Measurements from ENCODE around the gene PAX3. TPM values are rescaled to one million over a fixed set of nuclear protein-coding genes. Genes with fewer than 3 reads are reported as not detected.
A peak's percentile ranks its signal among the peaks of the same experiment; 100 is the strongest.

PAX3 gene
- not detected for total RNA-seq
- polyA plus RNA-seq = not detected

DNA sequence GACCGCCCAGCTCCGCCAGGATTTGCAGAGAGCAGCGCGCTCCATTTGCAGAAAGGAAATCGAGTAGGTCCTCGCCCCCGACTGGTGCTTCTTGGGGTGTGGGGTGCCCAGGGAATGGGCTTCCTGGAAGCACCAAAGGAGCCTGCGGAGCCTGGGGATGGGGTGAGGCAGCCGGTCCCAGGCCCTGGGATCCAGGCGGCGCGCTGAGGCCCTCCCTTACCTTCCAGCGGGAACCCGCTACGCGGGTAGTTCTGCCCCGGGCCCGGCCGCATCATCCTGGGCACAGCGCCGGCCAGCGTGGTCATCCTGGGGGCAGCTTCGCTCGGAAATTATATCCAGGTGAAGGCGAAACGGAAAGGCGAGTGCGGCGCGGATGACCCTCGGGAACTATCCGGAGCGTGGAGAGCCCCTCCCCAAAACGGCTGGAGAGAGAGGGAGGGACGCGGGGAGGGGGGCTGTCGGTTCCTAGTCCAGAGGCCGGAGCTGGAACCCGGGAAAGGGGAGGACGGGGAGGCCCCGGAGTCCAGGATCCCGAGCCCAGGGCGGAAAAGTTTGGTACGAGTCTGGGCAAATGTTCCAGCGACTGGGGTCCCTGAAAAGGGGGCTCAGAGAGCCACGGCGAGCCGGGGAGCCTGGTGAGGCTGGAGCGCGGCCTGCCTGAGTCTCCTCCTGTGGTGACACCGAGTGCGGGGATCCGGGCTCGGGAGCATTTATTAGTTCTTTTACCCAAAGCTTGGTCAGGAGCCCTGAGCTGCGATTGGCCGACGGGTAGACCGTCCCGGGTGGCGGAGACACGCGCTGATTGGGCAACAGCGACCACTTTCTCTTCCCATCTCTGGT is at the start of gene PAX3:
Gene PAX3 (minus strand): TSS at position 688 of the 840 bp plus-strand sequence. CDS start 383 bp downstream, at position 305.
- DNase-seq (ENCODE audit: low spot score) = no peak
- 5% methylated on average over 63 of the region's 63 CpGs for WGBS

More for the DNA sequence above, at the start of gene PAX3:
- H3K27me3 ChIP-seq (ENCODE audit: control insufficient read depth in 4 of 4, insufficient read depth in 4 of 4, low read length in 3 of 4) = peaks cover 14 to 49% (median 18%) of the 10 kb centered on the region in 4 donors
- no peak for TF ChIP-seq HNF4G (IDR thresholded peaks at IDR 0.05)
- TF ChIP-seq, protein P1, sequence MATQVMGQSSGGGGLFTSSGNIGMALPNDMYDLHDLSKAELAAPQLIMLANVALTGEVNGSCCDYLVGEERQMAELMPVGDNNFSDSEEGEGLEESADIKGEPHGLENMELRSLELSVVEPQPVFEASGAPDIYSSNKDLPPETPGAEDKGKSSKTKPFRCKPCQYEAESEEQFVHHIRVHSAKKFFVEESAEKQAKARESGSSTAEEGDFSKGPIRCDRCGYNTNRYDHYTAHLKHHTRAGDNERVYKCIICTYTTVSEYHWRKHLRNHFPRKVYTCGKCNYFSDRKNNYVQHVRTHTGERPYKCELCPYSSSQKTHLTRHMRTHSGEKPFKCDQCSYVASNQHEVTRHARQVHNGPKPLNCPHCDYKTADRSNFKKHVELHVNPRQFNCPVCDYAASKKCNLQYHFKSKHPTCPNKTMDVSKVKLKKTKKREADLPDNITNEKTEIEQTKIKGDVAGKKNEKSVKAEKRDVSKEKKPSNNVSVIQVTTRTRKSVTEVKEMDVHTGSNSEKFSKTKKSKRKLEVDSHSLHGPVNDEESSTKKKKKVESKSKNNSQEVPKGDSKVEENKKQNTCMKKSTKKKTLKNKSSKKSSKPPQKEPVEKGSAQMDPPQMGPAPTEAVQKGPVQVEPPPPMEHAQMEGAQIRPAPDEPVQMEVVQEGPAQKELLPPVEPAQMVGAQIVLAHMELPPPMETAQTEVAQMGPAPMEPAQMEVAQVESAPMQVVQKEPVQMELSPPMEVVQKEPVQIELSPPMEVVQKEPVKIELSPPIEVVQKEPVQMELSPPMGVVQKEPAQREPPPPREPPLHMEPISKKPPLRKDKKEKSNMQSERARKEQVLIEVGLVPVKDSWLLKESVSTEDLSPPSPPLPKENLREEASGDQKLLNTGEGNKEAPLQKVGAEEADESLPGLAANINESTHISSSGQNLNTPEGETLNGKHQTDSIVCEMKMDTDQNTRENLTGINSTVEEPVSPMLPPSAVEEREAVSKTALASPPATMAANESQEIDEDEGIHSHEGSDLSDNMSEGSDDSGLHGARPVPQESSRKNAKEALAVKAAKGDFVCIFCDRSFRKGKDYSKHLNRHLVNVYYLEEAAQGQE (IDR thresholded peaks at IDR 0.05) = no peak
- TF ChIP-seq FOXA1 (IDR thresholded peaks at IDR 0.05) = no peak
- TF ChIP-seq RAD21 (IDR thresholded peaks at IDR 0.05) = no peak
- TF ChIP-seq, protein P2, sequence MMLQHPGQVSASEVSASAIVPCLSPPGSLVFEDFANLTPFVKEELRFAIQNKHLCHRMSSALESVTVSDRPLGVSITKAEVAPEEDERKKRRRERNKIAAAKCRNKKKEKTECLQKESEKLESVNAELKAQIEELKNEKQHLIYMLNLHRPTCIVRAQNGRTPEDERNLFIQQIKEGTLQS (IDR thresholded peaks at IDR 0.05) = no peak
- TF ChIP-seq JUND (IDR thresholded peaks at IDR 0.05) = no peak
- TF ChIP-seq RXRA (IDR thresholded peaks at IDR 0.05) = no peak
- no peak for TF ChIP-seq NR2F2 (IDR thresholded peaks at IDR 0.05)
- TF ChIP-seq SP1 (IDR thresholded peaks at IDR 0.05) = no peak
- no peak for TF ChIP-seq FOXA2 (IDR thresholded peaks at IDR 0.05)
- TF ChIP-seq EGR1 (IDR thresholded peaks at IDR 0.05; ENCODE audit: low read depth in 2 of 2) = no peak
- TF ChIP-seq, protein P3, sequence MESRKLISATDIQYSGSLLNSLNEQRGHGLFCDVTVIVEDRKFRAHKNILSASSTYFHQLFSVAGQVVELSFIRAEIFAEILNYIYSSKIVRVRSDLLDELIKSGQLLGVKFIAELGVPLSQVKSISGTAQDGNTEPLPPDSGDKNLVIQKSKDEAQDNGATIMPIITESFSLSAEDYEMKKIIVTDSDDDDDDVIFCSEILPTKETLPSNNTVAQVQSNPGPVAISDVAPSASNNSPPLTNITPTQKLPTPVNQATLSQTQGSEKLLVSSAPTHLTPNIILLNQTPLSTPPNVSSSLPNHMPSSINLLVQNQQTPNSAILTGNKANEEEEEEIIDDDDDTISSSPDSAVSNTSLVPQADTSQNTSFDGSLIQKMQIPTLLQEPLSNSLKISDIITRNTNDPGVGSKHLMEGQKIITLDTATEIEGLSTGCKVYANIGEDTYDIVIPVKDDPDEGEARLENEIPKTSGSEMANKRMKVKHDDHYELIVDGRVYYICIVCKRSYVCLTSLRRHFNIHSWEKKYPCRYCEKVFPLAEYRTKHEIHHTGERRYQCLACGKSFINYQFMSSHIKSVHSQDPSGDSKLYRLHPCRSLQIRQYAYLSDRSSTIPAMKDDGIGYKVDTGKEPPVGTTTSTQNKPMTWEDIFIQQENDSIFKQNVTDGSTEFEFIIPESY (IDR thresholded peaks at IDR 0.05) = no peak
- TF ChIP-seq YY1 (IDR thresholded peaks at IDR 0.05) = no peak
- TF ChIP-seq TAF1 (conservative IDR thresholded peaks at IDR 0.05) = no peak
- TF ChIP-seq, protein P4, sequence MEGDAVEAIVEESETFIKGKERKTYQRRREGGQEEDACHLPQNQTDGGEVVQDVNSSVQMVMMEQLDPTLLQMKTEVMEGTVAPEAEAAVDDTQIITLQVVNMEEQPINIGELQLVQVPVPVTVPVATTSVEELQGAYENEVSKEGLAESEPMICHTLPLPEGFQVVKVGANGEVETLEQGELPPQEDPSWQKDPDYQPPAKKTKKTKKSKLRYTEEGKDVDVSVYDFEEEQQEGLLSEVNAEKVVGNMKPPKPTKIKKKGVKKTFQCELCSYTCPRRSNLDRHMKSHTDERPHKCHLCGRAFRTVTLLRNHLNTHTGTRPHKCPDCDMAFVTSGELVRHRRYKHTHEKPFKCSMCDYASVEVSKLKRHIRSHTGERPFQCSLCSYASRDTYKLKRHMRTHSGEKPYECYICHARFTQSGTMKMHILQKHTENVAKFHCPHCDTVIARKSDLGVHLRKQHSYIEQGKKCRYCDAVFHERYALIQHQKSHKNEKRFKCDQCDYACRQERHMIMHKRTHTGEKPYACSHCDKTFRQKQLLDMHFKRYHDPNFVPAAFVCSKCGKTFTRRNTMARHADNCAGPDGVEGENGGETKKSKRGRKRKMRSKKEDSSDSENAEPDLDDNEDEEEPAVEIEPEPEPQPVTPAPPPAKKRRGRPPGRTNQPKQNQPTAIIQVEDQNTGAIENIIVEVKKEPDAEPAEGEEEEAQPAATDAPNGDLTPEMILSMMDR (IDR thresholded peaks at IDR 0.05; ENCODE audit: low read depth, low read length, missing input control) = no peak
- TF ChIP-seq, protein P5, sequence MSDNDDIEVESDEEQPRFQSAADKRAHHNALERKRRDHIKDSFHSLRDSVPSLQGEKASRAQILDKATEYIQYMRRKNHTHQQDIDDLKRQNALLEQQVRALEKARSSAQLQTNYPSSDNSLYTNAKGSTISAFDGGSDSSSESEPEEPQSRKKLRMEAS (IDR thresholded peaks at IDR 0.05) = no peak
- no peak for TF ChIP-seq GABPA (IDR thresholded peaks at IDR 0.05 in 1 of 2, conservative IDR thresholded peaks at IDR 0.05 in 1 of 2)
- no peak for TF ChIP-seq HNF4A (conservative IDR thresholded peaks at IDR 0.05)
- no peaks in the 10 kb centered on the region for H3K36me3 ChIP-seq (ENCODE audit: control insufficient read depth in 4 of 4, insufficient read depth in 3 of 4, low read depth in 1 of 4, low read length in 3 of 4)
- H3K9me3 ChIP-seq (ENCODE audit: control insufficient read depth in 4 of 4, low read length in 3 of 4) = peaks cover 0 to 4% (median under 1%) of the 10 kb centered on the region in 4 donors
- peaks cover 16 to 39% (median 34%) of the 10 kb centered on the region in 4 donors for H3K4me1 ChIP-seq (ENCODE audit: control insufficient read depth in 4 of 4, insufficient read depth in 4 of 4, low read length in 3 of 4)
- H3K9ac ChIP-seq (ENCODE audit: low read depth in 1 of 2, low read length in 2 of 2) = no peak within 1 kb of the TSS
- H3K27ac ChIP-seq (ENCODE audit: low read depth in 1 of 2, low read length in 2 of 2) = no peak within 1 kb of the TSS
- peak within 1 kb of the TSS in 1 of 3 donors; percentile 18 for H3K4me3 ChIP-seq (ENCODE audit: low read depth in 1 of 3, low read length in 3 of 3)
